K562 (cell line): Measurements from ENCODE around the gene HTR6. TPM values are rescaled to one million over a fixed set of nuclear protein-coding genes. Genes with fewer than 3 reads are reported as not detected.

Experiments used
- ATAC-seq: fragments of 200-7000 bp; cut with Tn5 transposase; 3 replicates; pipeline ENCODE4 v1.9.1; 2020; ENCODE audit warnings: moderate library complexity
- BruUV-seq: library from RNA; stranded (reverse); fragments of 400-500 nt; replicated peaks from 2 replicates; lab custom pipeline; 2021; lab: Mats Ljungman, UMichigan
- CTCF ChIA-PET: fragments of 300-600 bp; formaldehyde crosslinking; extraction: SDS; loops from one replicate; lab custom pipeline; 2021; ENCODE audit warnings: low intra/inter-chr PET ratio; lab: Yijun Ruan, JAX
- POLR2A ChIA-PET: fragments of 300-600, 350-650 bp; sonication (Branson Sonifier 250); formaldehyde crosslinking; extraction: SDS; loops from one replicate; lab custom pipeline; 2021; ENCODE audit warnings: antibody characterized with exemption, inconsistent platforms; lab: Yijun Ruan, JAX
- DNase-seq, 4 experiments: peaks; one replicate each; pipeline versions ENCODE4 v3.0.0 to v3.0.0-alpha.2; 2011 to 2018; ENCODE audit warnings: low spot score in 3 of 4, mixed read lengths in 3 of 4; ENCODE audit errors: extremely low read depth in 1 of 4
- FAIRE-seq: peaks from 2 replicates; lab custom pipeline; 2011; peaks lifted over from hg19 to GRCh38; lab: Jason Lieb, UNC
- H2AFZ ChIP-seq: 2 replicates; pipeline ENCODE4 v1.6.0; 2011; ENCODE audit warnings: low read depth, low read length, control low read depth, inconsistent platforms
- H3K27ac ChIP-seq: fragments of 200-600 bp; 3 replicates; pipeline ENCODE4 v1.8.0; 2011; ENCODE audit warnings: low read depth, mild to moderate bottlenecking, control low read depth, inconsistent platforms, low read length, moderate library complexity, mixed read lengths; ENCODE audit errors: extremely low read depth
- H3K27me3 ChIP-seq, 2 experiments: fragments of 300-600 bp in 1 of 2; 2 replicates in 1 of 2; 3 replicates in 1 of 2; pipeline versions ENCODE4 v1.6.0 to v1.8.0; 2011; ENCODE audit warnings: inconsistent platforms in 2 of 2, low read length in 2 of 2, mild to moderate bottlenecking in 1 of 2, mixed read lengths in 1 of 2, moderate library complexity in 1 of 2; ENCODE audit not compliant: control insufficient read depth in 2 of 2, insufficient read depth in 2 of 2
- H3K36me3 ChIP-seq: fragments of 300-600 bp; 3 replicates; pipeline ENCODE4 v1.8.0; 2011; ENCODE audit warnings: mild to moderate bottlenecking, low read length, inconsistent platforms; ENCODE audit not compliant: control insufficient read depth, insufficient read depth
- H3K4me1 ChIP-seq, 2 experiments: fragments of 200-600 bp in 1 of 2; replicated peaks in 1 of 2; 2 replicates in 1 of 2; 3 replicates in 1 of 2; pipeline versions ENCODE4 v1.5.1 to v1.8.0; 2011; ENCODE audit warnings: inconsistent platforms in 2 of 2, low read length in 2 of 2, mild to moderate bottlenecking in 1 of 2, mixed read lengths in 1 of 2, moderate library complexity in 1 of 2; ENCODE audit not compliant: control insufficient read depth in 2 of 2, insufficient read depth in 2 of 2
- H3K4me2 ChIP-seq: 2 replicates; pipeline ENCODE4 v1.6.1; 2011; ENCODE audit warnings: low read length, control low read depth, inconsistent platforms, mixed read lengths; ENCODE audit not compliant: insufficient read depth
- H3K4me3 ChIP-seq: fragments of 200-600 bp; sonication (generic), shearing (Covaris generic); 2 replicates; pipeline ENCODE4 v1.5.1; 2016; ENCODE audit warnings: control low read depth, inconsistent platforms
- H3K79me2 ChIP-seq: fragments of 200-600 bp; 3 replicates; pipeline ENCODE4 v1.8.0; 2011; ENCODE audit warnings: low read length, inconsistent platforms; ENCODE audit not compliant: control insufficient read depth, insufficient read depth
- H3K9ac ChIP-seq, 2 experiments: 2 replicates each; pipeline versions ENCODE4 v1.6.0 to v1.6.1; 2011; ENCODE audit warnings: low read depth in 2 of 2, low read length in 2 of 2, control low read depth in 1 of 2, inconsistent platforms in 1 of 2, mild to moderate bottlenecking in 1 of 2, mixed read lengths in 1 of 2; ENCODE audit not compliant: insufficient read depth in 1 of 2
- H3K9me1 ChIP-seq: one replicate; pipeline ENCODE4 v1.6.0; 2011; ENCODE audit warnings: inconsistent platforms, mild to moderate bottlenecking, low read length, moderate library complexity; ENCODE audit not compliant: control insufficient read depth, insufficient read depth
- H3K9me3 ChIP-seq: replicated peaks from 2 replicates; pipeline ENCODE4 v1.5.1; 2011; ENCODE audit warnings: low read depth, low read length, inconsistent platforms; ENCODE audit not compliant: control insufficient read depth, insufficient read depth
- H4K20me1 ChIP-seq: replicated peaks from 2 replicates; pipeline ENCODE4 v1.6.1; 2011; ENCODE audit warnings: low read length, inconsistent platforms, mixed read lengths; ENCODE audit not compliant: control insufficient read depth, insufficient read depth
- HINFP ChIP-seq: fragments of 450-650 bp; conservative IDR thresholded peaks from 2 replicates; pipeline ENCODE4 v1.6.1; 2016; ENCODE audit warnings: missing genetic modification characterization, low read depth, mild to moderate bottlenecking, control low read depth, missing compliant biosample characterization
- KLF6 ChIP-seq: fragments of 250-450 bp; sonication (Bioruptor Pico); IDR thresholded peaks from 2 replicates; pipeline ENCODE4 v1.4.0; 2020; ENCODE audit warnings: mild to moderate bottlenecking, moderate library complexity, borderline replicate concordance
- PCBP1 ChIP-seq: fragments of 200-400 bp; formaldehyde crosslinking; IDR thresholded peaks from 2 replicates; pipeline ENCODE4 v1.6.1; 2018; ENCODE audit warnings: mild to moderate bottlenecking, low read depth, low read length; ENCODE audit not compliant: poor library complexity, severe bottlenecking
- PML ChIP-seq: IDR thresholded peaks from 2 replicates; pipeline ENCODE4 v1.6.1; 2012; ENCODE audit warnings: low read length, inconsistent platforms
- ZNF512 ChIP-seq: IDR thresholded peaks from 2 replicates; pipeline ENCODE4 v1.6.1; 2016; ENCODE audit warnings: missing genetic modification characterization, missing compliant biosample characterization
- ZNF778 ChIP-seq: fragments of 450-650 bp; formaldehyde crosslinking; IDR thresholded peaks from 2 replicates; pipeline ENCODE4 v1.4.0; 2020; ENCODE audit warnings: mild to moderate bottlenecking, moderate library complexity
- WGBS: fragments of 100-300 bp; shearing (Covaris generic); methylation state at CpG from one replicate; pipeline ENCODE4 v1.1.6; 2016; ENCODE audit warnings: low coverage, mixed read lengths; ENCODE audit not compliant: insufficient coverage; ENCODE audit errors: missing lambda C conversion rate; 5-methylcytosine and 5-hydroxymethylcytosine counted together
- in situ Hi-C: fragments of 300-500 bp; cut with MboI; formaldehyde crosslinking; loops from 4 replicates; pipeline ENCODE4 v1.15.0; 2018; ENCODE audit warnings: inconsistent platforms, mixed read lengths
- intact Hi-C: fragments of 100-400 bp; cut with micrococcal nuclease; formaldehyde crosslinking; loops from 2 replicates; pipeline ENCODE4 v1.14.2; 2022
- polyA plus RNA-seq, 8 experiments: library from polyadenylated mRNA; depleted of rRNA in 4 of 8; stranded (reverse) in 5 of 8; unstranded in 3 of 8; fragments of >200 nt; fragmentation: Nextera tagmentation in 2 of 8; fragmentation: Illumina TruSeq in 1 of 8; extraction: Ambion mirVana in 2 of 8; extraction: Trizol in 1 of 8; gene quantifications; 2 replicates each; pipeline versions ENCODE4 v1.2.1 to v1.2.3, GENCODE V29; 2011 to 2014; ENCODE audit warnings: inconsistent platforms in 1 of 8, missing spikeins in 1 of 8
- total RNA-seq, 7 experiments: library from RNA; depleted of rRNA in 6 of 7; stranded (reverse); fragments of >200 nt in 6 of 7; fragmentation: Illumina TruSeq in 2 of 7; extraction: Trizol in 2 of 7; gene quantifications; 2 replicates each; pipeline versions ENCODE4 v1.2.1 to v1.2.3, GENCODE V29; 2011 to 2021; ENCODE audit warnings: low replicate concordance in 1 of 7

Gene HTR6
- total and polyA plus RNA-seq, 9 of the 15 experiments (the other 6 are each of a cell fraction or from before 2014, with no cell fraction given), result not detected

- no peak for ATAC-seq
- ChIA-PET CTCF (no interaction called here), POLR2A (interaction anchor here (0.6 kb wide), 1 partner anchor 124 kb away, joined by 3 read pairs; no protein-coding TSS in a partner anchor)
- DNase-seq, result no peak
- intact Hi-C loops, result no loop called here
- peaks cover 13% of the 10 kb centered on the region; the same call in 1 of the 2 replicates for H4K20me1 ChIP-seq
- TF ChIP-seq PML (no peak), PCBP1 (no peak)
- peaks cover 26 to 74% of the 10 kb centered on the region in 2 experiments for H3K27me3 ChIP-seq
- no peak for FAIRE-seq
- WGBS, result 2% methylated on average over 14 of the region's 14 CpGs
- in situ Hi-C loops, result no loop called here
- H3K4me1 ChIP-seq, result no peaks in the 10 kb centered on the region
- H3K27ac ChIP-seq, result no peak overlapping the region
- no peaks in the 10 kb centered on the region for H3K36me3 ChIP-seq
- no peak overlapping the region for H3K4me2 ChIP-seq
- H3K9me3 ChIP-seq, result no peaks in the 10 kb centered on the region
- H3K9ac ChIP-seq, result no peak overlapping the region
- no peak overlapping the region for H3K4me3 ChIP-seq
- H3K79me2 ChIP-seq, result no peaks in the 10 kb centered on the region
- BruUV-seq, result no TSS peak
- no peak overlapping the region for H2AFZ ChIP-seq
- H3K9me1 ChIP-seq, result no peaks in the 10 kb centered on the region
These were observed 35.6 kb downstream of the HTR6 start for GRCh38 chr1:19700079-19700777.

- no peak for FAIRE-seq
- in situ Hi-C loops, result no loop called here
- POLR2A ChIA-PET, result interaction anchor here (1.1 kb wide), 1 partner anchor 15 kb away, joined by 3 read pairs; no protein-coding TSS in a partner anchor
These were observed 38.6 kb downstream of the HTR6 start for GRCh38 chr1:19703280-19703679.

More at GRCh38 chr1:19703280-19703679, 38.6 kb downstream of the HTR6 start:
- 0 out of 2 replicates have a peak, but pooled peaks cover 11% of the 10 kb centered on the region for H4K20me1 ChIP-seq
- 0% methylated on average over 3 of the region's 3 CpGs for WGBS
- no peaks in the 10 kb centered on the region for H3K4me1 ChIP-seq
- H3K27me3 ChIP-seq, result peaks cover 17 to 54% of the 10 kb centered on the region in 2 experiments
- no peak overlapping the region for H3K4me2 ChIP-seq
- no peak for DNase-seq
- intact Hi-C loops, result no loop called here
- H2AFZ ChIP-seq, result no peak overlapping the region
- no peak overlapping the region for H3K27ac ChIP-seq
- H3K36me3 ChIP-seq, result no peaks in the 10 kb centered on the region
- no TSS peak for BruUV-seq
- no peaks in the 10 kb centered on the region for H3K79me2 ChIP-seq
- no peak overlapping the region for H3K9ac ChIP-seq
- CTCF ChIA-PET, result interaction anchor here (0.6 to 1.5 kb wide), 3 partner anchors 42 to 106 kb away, joined by 3 to 8 read pairs (median 6); no protein-coding TSS in a partner anchor
- TF ChIP-seq KLF6 (CRISPR knock-in tag), result no peak
- TF ChIP-seq ZNF512, result peak; percentile 75
- TF ChIP-seq ZNF778 (CRISPR knock-in tag), result no peak
- no peak for TF ChIP-seq HINFP (tag)
- TF ChIP-seq, all 486 proteins: peak for 1
- no peaks in the 10 kb centered on the region for H3K9me3 ChIP-seq
- H3K4me3 ChIP-seq, result no peak overlapping the region
- ATAC-seq, result no peak
- H3K9me1 ChIP-seq, result no peaks in the 10 kb centered on the region
